ENCODE results near the gene C20orf202. TPM values are rescaled to one million over a fixed set of nuclear protein-coding genes. Genes with fewer than 3 reads are reported as not detected.
A peak's percentile ranks its signal among the peaks of the same experiment; 100 is the strongest.

C20orf202 gene
- total and polyA plus RNA-seq, 9 of the 15 experiments (the other 6 are each of a cell fraction or from before 2014, with no cell fraction given) = 0.03 to 0.24 (median 0.15) TPM; not detected in 4

GRCh38 chr20:1185790-1186334 lies 17.4 kb upstream of the C20orf202 start:
- intact Hi-C loops (cut with micrococcal nuclease) = loop anchor here (2.0 to 10.0 kb wide), 2 partner anchors 67 to 371 kb away; partner anchors contain the start of gene PSMF1
- peak overlapping the region; percentile 58 for H3K4me3 ChIP-seq
- FAIRE-seq = peak; percentile 66
- in situ Hi-C loops (cut with MboI) = no loop called here
- H3K9me1 ChIP-seq (ENCODE audit: control insufficient read depth, insufficient read depth, low read length) = peaks cover 4% of the 10 kb centered on the region
- peaks cover 10% of the 10 kb centered on the region; the same call in 1 of the 3 replicates for H3K36me3 ChIP-seq (ENCODE audit: control insufficient read depth, insufficient read depth, low read length)
- no TSS peak for BruUV-seq (replicated peaks)
- peaks cover 59 to 67% of the 10 kb centered on the region in 2 experiments for H3K4me1 ChIP-seq (replicated peaks in 1 of 2; ENCODE audit: control insufficient read depth in 2 of 2, insufficient read depth in 2 of 2, low read length in 2 of 2)
- peak overlapping the region; percentile 60 to 81; a peak in 3 of 4 replicates for H3K9ac ChIP-seq (ENCODE audit: insufficient read depth in 1 of 2, low read depth in 2 of 2, low read length in 2 of 2)
- ATAC-seq = peak; percentile 74
- H4K20me1 ChIP-seq (replicated peaks; ENCODE audit: control insufficient read depth, insufficient read depth, low read length) = no peaks in the 10 kb centered on the region
- peak overlapping the region; percentile 59; the same call in 1 of the 3 replicates for H3K27ac ChIP-seq (ENCODE audit: extremely low read depth, low read depth, low read length)
- WGBS (ENCODE audit: insufficient coverage, low coverage, missing lambda C conversion rate) = 8% methylated on average over 4 of the region's 20 CpGs
- no peaks in the 10 kb centered on the region for H3K27me3 ChIP-seq (ENCODE audit: control insufficient read depth in 2 of 2, insufficient read depth in 2 of 2, low read length in 2 of 2)
- H3K4me2 ChIP-seq (ENCODE audit: insufficient read depth, low read length) = peak overlapping the region; percentile 51; the same call in 1 of the 2 replicates
- H3K79me2 ChIP-seq (ENCODE audit: control insufficient read depth, insufficient read depth, low read length) = peaks cover 24% of the 10 kb centered on the region
- ChIA-PET CTCF (ENCODE audit: low intra/inter-chr PET ratio) (interaction anchor here (0.7 kb wide), 1 partner anchor 241 kb away, joined by 3 read pairs; no protein-coding TSS in a partner anchor), POLR2A (no interaction called here)
- H3K9me3 ChIP-seq (replicated peaks; ENCODE audit: control insufficient read depth, insufficient read depth, low read depth, low read length) = no peaks in the 10 kb centered on the region
- H2AFZ ChIP-seq (ENCODE audit: low read depth, low read length) = peak overlapping the region; percentile 62
- DNase-seq (ENCODE audit: extremely low read depth in 1 of 4, low spot score in 3 of 4) = peak; percentile 68 to 83 (median 71)
- TF ChIP-seq NONO (IDR thresholded peaks at IDR 0.05; ENCODE audit: low read depth in 2 of 2, low read length in 1 of 2) (no peak), SIRT6 (IDR thresholded peaks at IDR 0.05; ENCODE audit: low read depth, low read length) (no peak), ZBTB17 (CRISPR knock-in tag; IDR thresholded peaks at IDR 0.05) (no peak), AFF1 (IDR thresholded peaks at IDR 0.05; ENCODE audit: low read depth in 1 of 2, partially characterized antibody in 2 of 2) (peak in 1 of 2 experiments; percentile 62), KDM1A (IDR thresholded peaks at IDR 0.05) (peak in 1 of 2 experiments; percentile 92; a peak in 2 of 4 replicates), ZNF263 (CRISPR knock-in tag; IDR thresholded peaks at IDR 0.05; ENCODE audit: borderline replicate concordance) (peak; percentile 76; the same call in 1 of the 2 replicates), GABPB1 (CRISPR knock-in tag; IDR thresholded peaks at IDR 0.05) (0 out of 2 replicates have a peak, but pooled peaks have one; percentile 18), ZNF384 (IDR thresholded peaks at IDR 0.05; ENCODE audit: low read depth, low read length) (peak; percentile 86), ZBTB7A (IDR thresholded peaks at IDR 0.05; ENCODE audit: borderline replicate concordance, control insufficient read depth, low read depth, low read length) (peak; percentile 90; the same call in 1 of the 2 replicates), ZNF785 (CRISPR knock-in tag; IDR thresholded peaks at IDR 0.05) (no peak), CTCF (IDR thresholded peaks at IDR 0.05 in 2 of 3, conservative IDR thresholded peaks at IDR 0.05 in 1 of 3; ENCODE audit: insufficient read depth in 2 of 3, low read depth in 1 of 3, low read length in 3 of 3) (peak; percentile 60 to 67 (median 65)), CAMTA2 (CRISPR knock-in tag; conservative IDR thresholded peaks at IDR 0.05) (no peak), RAD21 (CRISPR knock-in tag; conservative IDR thresholded peaks at IDR 0.05 in 1 of 2, IDR thresholded peaks at IDR 0.05 in 1 of 2) (peak in 1 of 2 experiments; percentile 47; a peak in 3 of 4 replicates)
